Stimulated activated CD8-positive, alpha-beta memory T cell treated with anti-CD3 and anti-CD28 coated beads, Interleukin-2, amount 100 ng/mL, for 1 hour (primary cell): ENCODE measurements around the gene RPS6KA6.
"Not testable (repeated sequence)": the region's sequence is repeated elsewhere in the genome, so short reads cannot be mapped to it uniquely, and the experiment has no call there.

Experiments
- DNase-seq, 2 donors: peaks; one replicate each; pipeline ENCODE4 v3.0.0-alpha.2; 2020; ENCODE audit warnings: low read depth in 2 of 2

The RPS6KA6 gene

DNA sequence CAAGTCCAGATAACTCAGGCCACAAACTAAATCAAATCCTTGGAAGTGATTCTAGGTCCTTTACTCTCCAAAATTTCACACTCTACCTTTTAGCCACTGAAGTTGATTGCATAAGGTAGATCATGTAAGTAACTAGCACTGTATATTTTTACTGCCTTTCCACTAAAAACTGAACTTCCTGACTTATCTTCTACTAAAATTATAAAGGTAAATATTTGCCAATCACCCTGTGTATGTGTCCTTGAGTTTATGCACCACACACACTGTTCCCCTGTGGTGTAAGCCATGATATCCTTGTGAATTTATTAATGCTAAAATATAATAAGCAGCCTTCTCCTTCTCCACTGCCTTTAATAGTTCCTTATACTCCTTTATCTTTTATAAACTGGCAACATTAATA lies 25.6 kb downstream of the RPS6KA6 start:
- no peak for DNase-seq

DNA sequence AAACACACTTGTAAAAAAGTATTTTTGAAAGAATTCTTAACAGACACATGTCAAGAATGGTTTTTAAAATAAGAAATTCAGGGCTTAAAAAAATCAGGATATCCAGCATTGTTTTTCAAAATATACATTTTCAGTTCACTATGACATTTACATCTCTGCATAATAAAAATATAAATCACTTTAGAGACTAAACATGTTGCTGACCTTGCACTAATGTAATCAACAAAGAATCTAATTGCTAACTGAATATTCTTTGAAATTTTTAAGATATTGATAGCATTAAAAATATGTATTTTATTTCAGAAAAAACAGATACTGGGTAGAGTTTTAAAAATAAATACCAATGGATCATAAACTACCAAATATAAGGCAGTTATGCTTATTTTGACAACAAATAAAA lies 26.4 kb downstream of the RPS6KA6 start:
- no peak for DNase-seq

DNA sequence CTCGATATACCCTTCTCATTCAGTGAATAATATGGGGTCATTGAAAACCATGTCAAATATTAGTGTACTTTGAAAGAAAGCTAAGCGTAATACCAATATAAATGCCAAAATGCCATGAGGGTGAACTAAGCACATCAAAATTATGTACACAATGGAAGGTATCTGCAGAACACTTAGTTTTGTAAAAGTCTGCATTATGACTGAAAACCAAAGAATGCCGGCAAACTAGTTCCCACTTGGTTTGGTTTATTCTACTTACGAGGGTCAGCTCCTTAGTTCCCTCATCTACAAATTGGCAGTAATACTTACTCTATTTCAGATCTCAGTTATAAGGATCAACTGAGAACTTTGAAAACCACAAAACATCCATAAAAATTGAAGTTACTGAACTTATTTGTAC lies 27.3 kb downstream of the RPS6KA6 start:
- DNase-seq: no peak

DNA sequence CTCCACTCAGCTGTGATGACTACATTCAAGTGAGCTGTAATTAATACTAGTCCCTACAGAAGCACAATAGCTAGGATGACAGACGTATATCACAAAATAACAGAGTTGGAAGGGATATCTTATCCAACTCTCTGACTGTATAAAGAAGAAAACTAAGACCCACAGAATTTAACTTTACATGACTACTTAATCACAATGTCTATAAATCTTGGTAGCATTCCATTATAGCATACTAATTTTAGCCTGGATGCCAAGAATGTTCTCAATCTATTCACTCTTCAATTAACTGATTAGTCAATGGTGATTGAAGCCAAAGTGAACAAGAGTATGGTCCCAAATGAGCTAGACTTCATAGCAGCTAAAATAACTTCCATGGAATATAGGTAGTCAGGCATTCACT lies 31.2 kb downstream of the RPS6KA6 start:
- no peak for DNase-seq

DNA sequence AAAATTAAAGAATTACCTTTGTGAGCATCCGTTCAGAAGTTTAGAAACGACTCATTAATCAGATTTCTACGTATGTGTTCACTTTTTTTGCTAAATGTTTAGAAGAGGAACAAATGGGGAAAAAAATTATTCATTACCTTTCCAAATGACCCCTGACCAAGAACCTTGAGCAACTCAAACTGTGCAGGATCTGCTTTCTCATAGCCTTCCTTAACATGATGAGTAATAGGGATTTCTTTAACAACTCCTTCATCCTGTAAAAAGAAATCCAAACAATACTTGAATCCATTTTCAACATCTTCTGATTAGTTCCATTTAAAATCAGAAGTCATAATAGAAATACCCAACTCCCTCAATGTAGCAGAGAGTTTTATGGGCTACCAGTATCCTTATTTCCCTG lies 32.1 kb downstream of the RPS6KA6 start:
- no peak for DNase-seq

DNA sequence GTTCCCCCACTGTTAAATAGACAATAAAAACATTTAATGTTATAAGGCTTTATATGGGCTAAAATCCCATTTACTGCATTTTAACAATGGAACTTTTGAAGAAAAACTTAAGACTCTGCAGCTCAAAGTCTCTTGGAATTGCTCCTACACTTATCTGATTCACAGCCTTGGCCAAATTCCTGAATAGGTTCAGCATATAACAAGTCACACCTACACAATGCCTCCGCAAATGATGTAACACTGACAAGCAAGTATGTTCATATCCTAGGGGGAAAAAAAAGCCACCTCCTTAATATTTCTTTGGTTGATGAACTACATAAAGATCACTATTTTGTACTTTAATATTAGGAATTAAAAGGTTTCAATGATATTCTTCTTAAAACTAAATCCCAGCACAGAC lies 34.5 kb downstream of the RPS6KA6 start:
- DNase-seq: no peak

DNA sequence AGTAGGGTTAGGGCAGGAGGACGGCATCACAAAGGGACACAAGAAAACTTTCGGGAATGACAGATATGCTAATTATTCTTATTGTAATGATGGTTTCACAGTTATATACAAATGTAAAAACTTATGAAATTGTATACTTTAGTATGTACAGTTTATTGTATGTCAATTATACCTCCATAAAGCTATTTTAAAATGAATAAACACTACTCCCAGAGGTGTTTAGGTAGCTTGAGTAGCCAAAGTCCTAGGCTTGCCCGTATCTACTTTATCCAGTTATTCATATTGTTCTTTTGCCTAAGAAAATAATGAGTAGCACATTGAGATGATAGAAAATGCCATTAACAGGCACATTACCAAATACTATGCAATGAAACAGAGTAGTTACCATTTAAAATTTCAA lies 43.0 kb downstream of the RPS6KA6 start:
- DNase-seq: no peak

DNA sequence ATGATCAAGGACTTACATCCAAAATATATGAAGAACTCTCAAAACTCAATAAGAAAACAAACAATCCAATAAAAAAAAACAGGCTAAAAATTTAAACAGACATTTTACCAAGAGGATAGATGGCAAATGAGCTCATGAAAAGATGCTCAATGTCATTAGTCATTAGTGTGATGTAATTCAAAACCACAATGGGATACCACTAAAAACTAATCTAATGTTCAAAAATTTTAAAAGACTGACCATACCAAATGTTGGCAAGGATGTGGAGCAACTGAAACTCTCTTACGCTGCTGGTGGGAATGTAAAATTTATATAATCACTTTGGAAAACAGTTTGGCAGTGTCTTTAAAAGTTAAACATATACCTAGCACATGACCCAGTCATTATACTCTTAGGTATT lies 43.7 kb downstream of the RPS6KA6 start:
- DNase-seq: no peak

DNA sequence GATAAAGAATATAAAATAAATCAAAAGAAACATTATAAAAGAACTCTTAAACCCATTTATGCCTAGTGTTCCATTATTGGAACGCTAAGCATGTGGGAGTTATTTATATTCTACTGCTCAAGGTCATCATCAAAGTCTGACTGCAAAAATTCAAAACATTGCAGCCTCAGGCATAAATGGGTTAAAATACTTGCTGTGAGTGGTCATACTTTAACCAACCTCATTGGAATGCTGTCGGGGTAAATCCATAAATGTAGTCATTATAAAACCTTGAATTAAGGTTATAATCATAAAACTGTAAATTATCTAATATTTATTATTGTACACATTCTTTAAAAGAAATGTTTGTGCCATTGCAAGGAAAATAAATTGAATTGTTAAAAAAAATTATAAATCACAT lies 55.0 kb downstream of the RPS6KA6 start:
- no peak for DNase-seq

DNA sequence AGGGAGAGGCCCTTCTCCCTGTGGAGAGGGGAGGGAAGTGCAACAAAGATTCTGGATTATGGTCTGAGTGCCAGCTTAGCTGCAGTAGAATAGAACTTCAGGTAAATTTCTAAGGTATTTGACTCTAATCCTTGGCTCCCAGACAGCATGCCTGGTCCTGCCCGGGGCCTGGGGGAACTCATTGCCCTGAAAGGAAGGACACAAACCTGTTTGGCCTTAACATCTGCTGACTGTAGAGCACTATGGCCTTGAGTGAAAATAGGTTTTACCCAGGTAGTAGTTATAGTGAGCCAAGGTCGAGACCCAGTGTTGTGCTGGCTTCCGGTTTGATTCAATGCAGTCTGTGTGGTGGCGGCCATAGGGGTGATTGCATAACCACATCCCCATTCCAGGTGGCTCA lies 64.4 kb downstream of the RPS6KA6 start:
- DNase-seq: no peak

DNA sequence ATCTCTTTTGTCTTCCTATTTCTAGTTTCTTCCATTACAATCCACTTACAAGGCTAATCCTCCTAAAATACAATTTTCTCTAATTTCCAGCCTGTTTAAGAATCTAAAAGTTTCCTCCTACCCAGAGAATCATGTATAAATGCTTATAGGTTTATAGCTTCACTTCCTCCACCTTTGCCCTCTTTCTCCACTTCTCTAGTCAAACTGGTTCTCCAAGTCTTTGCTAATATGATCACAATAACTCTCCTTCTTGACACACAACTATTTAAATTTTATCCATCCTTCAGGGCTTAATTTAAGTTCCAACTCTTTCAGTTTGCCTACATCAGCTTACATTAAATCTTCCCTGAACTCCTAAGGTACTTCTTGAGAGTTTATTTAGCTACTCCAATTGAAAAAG lies 69.2 kb downstream of the RPS6KA6 start:
- DNase-seq: no peak

DNA sequence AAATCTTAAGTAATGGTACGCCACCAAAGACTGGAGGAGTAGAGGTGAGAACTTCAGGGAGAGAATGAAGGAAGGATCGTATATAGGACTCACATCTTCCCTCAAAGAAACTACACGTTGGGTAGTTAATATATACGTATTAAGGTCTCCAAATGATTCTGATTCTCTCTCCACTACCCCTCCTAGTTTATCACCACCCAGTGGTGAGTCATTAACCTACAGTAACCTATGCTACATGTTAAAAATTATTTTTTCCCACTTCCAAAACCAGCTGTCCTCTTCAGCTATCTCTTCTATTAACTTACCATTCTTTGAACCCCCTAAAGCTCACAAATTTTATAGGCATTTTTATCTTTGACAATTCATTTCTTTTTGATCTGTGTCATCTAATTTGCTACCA lies 69.7 kb downstream of the RPS6KA6 start:
- DNase-seq: no peak

DNA sequence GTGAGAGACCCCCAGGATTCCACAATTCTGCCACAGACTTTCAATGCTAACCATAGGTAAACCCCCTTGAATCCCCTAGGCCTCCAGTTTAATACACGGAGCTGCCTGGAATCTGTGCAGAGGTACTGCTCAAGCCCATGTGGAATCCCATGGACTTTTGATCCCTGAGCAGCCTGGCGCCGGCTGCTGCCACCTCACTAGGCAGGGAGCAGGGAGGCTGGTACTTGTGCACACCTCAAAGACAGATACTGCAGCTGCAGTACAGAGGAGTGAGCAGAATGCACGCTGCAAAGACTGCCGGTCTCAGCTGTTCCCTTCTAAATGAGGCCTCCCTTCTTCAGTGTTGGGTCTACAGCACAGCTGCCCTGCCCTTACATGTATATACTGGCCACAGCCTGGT lies 79.4 kb downstream of the RPS6KA6 start:
- DNase-seq: no peak

DNA sequence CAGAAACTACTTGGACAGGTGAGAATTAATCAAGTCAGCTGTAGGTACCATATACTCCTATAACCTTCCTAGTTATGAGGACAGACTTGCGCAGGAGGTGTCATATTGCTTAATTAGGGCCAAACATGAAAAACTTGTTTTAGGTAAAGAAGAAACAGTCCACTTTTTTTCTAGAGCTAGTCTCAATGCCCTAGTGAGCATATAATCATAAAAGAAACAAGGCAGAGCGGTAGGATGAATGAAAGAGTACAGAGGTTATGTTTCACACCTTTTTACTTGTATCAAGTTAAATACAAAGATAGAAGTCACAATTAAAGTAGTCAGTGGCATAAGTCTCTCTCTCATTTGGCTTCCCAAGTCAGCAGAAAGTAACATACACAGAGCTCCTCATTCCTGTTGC lies 88.9 kb downstream of the RPS6KA6 start:
- no peak for DNase-seq

DNA sequence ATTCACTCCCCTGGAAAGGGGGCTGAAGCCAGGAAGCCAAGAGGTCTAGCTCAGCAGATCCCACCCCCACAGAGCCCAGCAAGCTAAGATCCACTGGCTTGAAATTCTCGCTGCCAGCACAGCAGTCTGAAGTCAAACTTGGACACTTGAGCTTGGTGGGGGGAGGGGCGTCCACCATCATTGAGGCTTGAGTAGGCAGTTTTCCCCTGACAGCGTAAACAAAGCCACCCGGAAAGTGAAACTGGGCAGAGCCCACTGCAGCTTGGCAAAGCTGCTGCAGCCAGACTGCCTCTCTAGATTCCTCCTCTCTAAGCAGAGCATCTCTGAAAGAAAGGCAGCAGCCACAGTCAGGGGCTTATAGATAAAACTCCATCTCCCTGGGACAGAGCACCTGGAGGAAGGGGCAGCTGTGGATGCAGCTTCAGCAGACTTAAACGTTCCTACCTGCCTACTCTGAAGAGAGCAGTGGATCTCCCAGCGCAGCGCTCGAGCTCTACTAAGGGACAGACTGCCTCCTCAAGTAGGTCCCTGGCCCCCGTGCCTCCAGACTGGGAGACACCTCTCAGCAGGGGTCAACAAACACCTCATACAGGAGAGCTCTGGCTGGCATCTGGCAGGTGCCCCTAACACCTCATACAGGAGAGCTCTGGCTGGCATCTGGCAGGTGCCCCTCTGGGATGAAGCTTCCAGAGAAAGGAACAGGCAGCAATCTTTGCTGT lies 108.4 kb downstream of the RPS6KA6 start:
- DNase-seq: not testable (repeated sequence)

DNA sequence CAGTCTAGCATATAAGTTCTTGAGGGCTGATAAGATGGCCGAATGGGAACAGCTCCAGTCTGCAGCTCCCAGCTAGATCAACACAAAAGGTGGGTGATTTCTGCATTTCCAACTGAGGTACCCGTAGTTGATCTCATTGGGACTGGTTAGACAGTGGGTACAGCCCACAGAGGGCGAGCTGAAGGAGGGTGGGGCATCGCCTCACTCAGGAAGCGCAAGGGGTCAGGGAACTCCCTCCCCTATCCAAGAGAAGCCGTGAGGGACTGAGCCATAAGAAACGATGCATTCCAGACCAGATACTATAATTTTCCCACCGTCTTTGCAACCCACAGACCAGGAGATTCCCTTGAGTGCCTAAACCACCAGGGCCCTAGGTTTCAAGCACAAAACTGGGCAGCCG lies 109.0 kb downstream of the RPS6KA6 start:
- no peak for DNase-seq

DNA sequence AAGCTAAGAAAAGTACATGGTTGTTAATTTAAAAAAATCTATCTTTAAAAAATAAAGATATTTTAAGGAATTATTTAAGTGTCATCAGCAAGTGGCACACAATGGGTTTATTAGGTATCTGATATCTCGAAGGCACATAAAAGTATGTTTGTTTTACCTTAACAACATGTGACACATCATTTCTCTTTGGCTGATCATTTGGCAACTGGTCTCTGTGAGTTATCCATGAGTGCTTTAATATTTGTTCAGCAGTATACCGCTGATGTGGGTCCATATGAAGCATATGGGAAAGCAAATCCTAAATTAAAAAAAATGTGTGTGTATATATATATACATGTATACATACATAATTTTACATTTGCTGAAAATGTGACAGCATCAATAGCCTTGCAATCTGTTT lies 123.2 kb downstream of the RPS6KA6 start:
- DNase-seq: no peak

DNA sequence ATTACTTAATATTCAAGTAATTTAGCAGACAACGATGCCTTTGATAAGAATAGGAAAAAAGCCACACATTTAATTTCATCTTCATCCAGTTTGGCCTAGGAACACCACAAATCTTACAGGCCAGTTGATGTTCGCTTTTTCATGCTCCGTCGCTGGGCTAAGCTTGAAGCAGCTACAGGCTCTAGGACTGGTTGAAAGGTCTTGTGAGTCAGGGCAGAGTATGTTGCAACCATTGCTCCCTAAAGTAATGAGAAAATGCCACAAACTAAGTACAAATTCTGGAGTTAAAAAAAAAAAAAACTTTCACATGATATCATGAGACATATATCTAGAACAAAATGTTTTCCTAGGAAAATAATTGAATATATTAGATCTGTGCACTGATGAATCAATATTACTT lies 123.8 kb downstream of the RPS6KA6 start:
- DNase-seq: no peak

DNA sequence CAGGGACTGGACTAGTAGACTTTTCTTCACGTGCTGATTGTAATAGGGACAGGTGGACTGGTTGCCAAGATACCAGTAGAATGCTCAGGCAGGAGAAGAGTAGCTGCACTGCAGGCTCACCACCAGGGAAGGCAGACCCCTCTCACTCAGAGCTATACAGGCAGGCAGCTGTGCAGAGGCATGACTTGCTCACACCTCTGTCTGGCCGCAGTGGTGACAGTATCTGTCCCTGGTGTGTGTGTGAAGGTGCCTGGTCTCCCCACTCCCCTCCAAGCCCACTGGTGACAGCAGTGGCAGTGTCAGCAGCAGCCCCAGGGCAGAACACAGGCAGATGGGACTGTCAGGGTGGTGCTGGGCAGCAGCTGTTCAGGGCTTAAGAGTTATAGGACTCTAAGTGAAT lies 140.7 kb downstream of the RPS6KA6 start:
- no peak for DNase-seq

DNA sequence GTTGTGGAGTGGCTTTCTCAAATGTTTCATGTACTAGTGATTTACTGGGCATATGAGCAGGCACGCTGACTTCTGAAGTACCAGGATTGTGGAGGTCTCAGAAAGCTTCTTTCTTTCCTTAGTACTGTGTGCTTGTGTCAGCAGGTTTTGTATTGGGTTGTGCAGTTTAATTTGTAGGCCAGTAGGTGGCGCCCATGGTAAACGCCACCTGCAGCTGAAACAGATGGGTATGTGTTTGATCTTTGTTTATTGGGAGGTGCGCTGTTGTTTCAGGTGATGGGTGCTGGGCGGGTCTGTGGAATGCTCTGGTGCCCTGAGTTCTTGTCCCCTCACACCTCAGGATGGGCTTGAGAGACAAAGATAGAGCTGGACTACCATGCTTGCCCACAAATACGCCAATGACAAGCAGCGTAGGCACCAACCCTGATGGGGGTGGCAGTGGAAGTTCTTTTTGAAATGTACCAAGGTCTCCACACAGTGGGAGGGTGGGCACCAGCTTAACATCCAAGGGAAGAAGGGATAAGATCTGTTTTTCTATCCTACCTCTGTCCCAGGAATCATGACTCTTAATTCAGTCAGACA lies 141.5 kb downstream of the RPS6KA6 start:
- DNase-seq: no peak

DNA sequence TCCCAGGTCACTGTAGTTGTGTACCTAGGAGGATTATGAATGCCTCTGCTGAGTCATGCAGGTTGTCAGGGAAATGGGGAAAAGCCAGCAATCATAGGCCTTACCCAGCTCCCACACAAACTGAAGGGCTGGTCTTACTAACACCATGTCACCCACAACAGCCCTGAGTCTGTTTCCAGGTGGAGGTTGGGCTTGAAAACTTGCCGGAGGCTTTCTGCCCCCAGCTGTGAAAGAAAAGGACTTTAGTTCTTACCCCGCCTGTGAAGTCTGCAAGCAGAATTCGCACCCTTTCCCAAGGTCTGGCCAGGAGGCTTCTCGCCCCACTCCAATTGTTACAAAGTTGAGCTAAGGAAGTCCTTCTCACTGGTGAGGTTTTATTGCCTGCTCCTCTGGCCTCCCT lies 143.9 kb downstream of the RPS6KA6 start:
- DNase-seq: no peak
